ENCODE results near the gene CBX6. TPM values are rescaled to one million over a fixed set of nuclear protein-coding genes. Genes with fewer than 3 reads are reported as not detected.

The CBX6 gene
- total and polyA plus RNA-seq, 9 of the 15 experiments (the other 6 are each of a cell fraction or from before 2014, with no cell fraction given) = 0.75 to 31.6 (median 8.0) TPM

DNA sequence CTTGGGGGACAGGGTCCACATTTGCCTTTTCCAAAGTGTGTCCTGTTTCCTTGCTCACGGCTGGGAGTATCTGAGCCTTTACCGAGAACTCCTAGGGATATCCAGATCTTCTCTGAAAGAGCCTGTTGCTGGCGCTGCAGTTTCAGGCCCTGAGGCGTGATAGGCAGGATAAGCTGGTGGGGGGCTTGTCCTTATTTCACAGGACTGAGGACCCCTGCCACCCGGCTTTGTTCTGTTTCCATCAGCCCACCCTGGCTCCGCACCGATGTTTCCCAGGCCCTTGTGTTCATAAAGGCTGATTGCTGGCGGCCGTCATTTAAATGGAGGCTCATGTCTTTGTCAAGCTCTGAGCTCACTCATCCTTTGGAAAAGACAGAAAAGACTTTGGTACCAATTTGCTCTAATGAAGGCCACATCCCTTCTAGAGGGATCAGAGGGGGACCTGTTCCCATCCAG lies 18.8 kb downstream of the CBX6 start (continued):
- TF ChIP-seq, protein P1, sequence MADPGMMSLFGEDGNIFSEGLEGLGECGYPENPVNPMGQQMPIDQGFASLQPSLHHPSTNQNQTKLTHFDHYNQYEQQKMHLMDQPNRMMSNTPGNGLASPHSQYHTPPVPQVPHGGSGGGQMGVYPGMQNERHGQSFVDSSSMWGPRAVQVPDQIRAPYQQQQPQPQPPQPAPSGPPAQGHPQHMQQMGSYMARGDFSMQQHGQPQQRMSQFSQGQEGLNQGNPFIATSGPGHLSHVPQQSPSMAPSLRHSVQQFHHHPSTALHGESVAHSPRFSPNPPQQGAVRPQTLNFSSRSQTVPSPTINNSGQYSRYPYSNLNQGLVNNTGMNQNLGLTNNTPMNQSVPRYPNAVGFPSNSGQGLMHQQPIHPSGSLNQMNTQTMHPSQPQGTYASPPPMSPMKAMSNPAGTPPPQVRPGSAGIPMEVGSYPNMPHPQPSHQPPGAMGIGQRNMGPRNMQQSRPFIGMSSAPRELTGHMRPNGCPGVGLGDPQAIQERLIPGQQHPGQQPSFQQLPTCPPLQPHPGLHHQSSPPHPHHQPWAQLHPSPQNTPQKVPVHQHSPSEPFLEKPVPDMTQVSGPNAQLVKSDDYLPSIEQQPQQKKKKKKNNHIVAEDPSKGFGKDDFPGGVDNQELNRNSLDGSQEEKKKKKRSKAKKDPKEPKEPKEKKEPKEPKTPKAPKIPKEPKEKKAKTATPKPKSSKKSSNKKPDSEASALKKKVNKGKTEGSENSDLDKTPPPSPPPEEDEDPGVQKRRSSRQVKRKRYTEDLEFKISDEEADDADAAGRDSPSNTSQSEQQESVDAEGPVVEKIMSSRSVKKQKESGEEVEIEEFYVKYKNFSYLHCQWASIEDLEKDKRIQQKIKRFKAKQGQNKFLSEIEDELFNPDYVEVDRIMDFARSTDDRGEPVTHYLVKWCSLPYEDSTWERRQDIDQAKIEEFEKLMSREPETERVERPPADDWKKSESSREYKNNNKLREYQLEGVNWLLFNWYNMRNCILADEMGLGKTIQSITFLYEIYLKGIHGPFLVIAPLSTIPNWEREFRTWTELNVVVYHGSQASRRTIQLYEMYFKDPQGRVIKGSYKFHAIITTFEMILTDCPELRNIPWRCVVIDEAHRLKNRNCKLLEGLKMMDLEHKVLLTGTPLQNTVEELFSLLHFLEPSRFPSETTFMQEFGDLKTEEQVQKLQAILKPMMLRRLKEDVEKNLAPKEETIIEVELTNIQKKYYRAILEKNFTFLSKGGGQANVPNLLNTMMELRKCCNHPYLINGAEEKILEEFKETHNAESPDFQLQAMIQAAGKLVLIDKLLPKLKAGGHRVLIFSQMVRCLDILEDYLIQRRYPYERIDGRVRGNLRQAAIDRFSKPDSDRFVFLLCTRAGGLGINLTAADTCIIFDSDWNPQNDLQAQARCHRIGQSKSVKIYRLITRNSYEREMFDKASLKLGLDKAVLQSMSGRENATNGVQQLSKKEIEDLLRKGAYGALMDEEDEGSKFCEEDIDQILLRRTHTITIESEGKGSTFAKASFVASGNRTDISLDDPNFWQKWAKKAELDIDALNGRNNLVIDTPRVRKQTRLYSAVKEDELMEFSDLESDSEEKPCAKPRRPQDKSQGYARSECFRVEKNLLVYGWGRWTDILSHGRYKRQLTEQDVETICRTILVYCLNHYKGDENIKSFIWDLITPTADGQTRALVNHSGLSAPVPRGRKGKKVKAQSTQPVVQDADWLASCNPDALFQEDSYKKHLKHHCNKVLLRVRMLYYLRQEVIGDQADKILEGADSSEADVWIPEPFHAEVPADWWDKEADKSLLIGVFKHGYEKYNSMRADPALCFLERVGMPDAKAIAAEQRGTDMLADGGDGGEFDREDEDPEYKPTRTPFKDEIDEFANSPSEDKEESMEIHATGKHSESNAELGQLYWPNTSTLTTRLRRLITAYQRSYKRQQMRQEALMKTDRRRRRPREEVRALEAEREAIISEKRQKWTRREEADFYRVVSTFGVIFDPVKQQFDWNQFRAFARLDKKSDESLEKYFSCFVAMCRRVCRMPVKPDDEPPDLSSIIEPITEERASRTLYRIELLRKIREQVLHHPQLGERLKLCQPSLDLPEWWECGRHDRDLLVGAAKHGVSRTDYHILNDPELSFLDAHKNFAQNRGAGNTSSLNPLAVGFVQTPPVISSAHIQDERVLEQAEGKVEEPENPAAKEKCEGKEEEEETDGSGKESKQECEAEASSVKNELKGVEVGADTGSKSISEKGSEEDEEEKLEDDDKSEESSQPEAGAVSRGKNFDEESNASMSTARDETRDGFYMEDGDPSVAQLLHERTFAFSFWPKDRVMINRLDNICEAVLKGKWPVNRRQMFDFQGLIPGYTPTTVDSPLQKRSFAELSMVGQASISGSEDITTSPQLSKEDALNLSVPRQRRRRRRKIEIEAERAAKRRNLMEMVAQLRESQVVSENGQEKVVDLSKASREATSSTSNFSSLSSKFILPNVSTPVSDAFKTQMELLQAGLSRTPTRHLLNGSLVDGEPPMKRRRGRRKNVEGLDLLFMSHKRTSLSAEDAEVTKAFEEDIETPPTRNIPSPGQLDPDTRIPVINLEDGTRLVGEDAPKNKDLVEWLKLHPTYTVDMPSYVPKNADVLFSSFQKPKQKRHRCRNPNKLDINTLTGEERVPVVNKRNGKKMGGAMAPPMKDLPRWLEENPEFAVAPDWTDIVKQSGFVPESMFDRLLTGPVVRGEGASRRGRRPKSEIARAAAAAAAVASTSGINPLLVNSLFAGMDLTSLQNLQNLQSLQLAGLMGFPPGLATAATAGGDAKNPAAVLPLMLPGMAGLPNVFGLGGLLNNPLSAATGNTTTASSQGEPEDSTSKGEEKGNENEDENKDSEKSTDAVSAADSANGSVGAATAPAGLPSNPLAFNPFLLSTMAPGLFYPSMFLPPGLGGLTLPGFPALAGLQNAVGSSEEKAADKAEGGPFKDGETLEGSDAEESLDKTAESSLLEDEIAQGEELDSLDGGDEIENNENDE (IDR thresholded peaks at IDR 0.05; ENCODE audit: low read depth, low read length) = no peak
- TF ChIP-seq ZFP30 (CRISPR knock-in tag; IDR thresholded peaks at IDR 0.05; ENCODE audit: borderline replicate concordance) (no peak), PYGO2 (tag; IDR thresholded peaks at IDR 0.05) (no peak), ZNF311 (CRISPR knock-in tag; IDR thresholded peaks at IDR 0.05) (no peak), EP400 (IDR thresholded peaks at IDR 0.05) (no peak)

All from K562 (cell line).